Endothelial cell of umbilical vein (primary cell): ENCODE data around the gene MAPKAP1.

Source experiments
- CTCF ChIP-seq, 2 donors: IDR thresholded peaks; 1 replicate in 1 of 2; 2 replicates in 1 of 2; pipeline ENCODE4 v1.5.1; 2011; ENCODE audit warnings: low read length in 2 of 2, mild to moderate bottlenecking in 2 of 2, moderate library complexity in 2 of 2, control low read depth in 1 of 2, inconsistent platforms in 1 of 2, low read depth in 1 of 2; ENCODE audit not compliant: insufficient read depth in 1 of 2; ENCODE audit errors: extremely low read depth in 1 of 2
- EZH2 ChIP-seq: IDR thresholded peaks from 2 replicates; pipeline ENCODE4 v1.6.1; 2012; ENCODE audit warnings: borderline replicate concordance, low read depth, mild to moderate bottlenecking, moderate library complexity, low read length, inconsistent platforms; ENCODE audit not compliant: severe bottlenecking
- MAX ChIP-seq: IDR thresholded peaks from 2 replicates; pipeline ENCODE4 v1.6.1; 2011; ENCODE audit not compliant: insufficient read depth, insufficient read length
- POLR2A ChIP-seq: IDR thresholded peaks from 2 replicates; pipeline ENCODE4 v1.6.1; 2012; ENCODE audit warnings: low read depth, mild to moderate bottlenecking, control low read depth, low read length
- POLR2AphosphoS5 ChIP-seq: IDR thresholded peaks from 2 replicates; pipeline ENCODE4 v1.6.1; 2012; ENCODE audit warnings: low read depth, mild to moderate bottlenecking, control low read depth, low read length, moderate library complexity; ENCODE audit not compliant: insufficient read depth

GRCh38 chr9:125443367-125443766 is 263.6 kb downstream of the MAPKAP1 start:
- TF ChIP-seq CTCF (IDR thresholded peaks at IDR 0.05; ENCODE audit: extremely low read depth in 1 of 2, insufficient read depth in 1 of 2, low read depth in 1 of 2, low read length in 2 of 2) (no peak), POLR2AphosphoS5 (no peak), POLR2A (no peak), EZH2 (no peak), MAX (no peak)
